ENCODE data around the gene CNPY1.

Gene CNPY1

DNA sequence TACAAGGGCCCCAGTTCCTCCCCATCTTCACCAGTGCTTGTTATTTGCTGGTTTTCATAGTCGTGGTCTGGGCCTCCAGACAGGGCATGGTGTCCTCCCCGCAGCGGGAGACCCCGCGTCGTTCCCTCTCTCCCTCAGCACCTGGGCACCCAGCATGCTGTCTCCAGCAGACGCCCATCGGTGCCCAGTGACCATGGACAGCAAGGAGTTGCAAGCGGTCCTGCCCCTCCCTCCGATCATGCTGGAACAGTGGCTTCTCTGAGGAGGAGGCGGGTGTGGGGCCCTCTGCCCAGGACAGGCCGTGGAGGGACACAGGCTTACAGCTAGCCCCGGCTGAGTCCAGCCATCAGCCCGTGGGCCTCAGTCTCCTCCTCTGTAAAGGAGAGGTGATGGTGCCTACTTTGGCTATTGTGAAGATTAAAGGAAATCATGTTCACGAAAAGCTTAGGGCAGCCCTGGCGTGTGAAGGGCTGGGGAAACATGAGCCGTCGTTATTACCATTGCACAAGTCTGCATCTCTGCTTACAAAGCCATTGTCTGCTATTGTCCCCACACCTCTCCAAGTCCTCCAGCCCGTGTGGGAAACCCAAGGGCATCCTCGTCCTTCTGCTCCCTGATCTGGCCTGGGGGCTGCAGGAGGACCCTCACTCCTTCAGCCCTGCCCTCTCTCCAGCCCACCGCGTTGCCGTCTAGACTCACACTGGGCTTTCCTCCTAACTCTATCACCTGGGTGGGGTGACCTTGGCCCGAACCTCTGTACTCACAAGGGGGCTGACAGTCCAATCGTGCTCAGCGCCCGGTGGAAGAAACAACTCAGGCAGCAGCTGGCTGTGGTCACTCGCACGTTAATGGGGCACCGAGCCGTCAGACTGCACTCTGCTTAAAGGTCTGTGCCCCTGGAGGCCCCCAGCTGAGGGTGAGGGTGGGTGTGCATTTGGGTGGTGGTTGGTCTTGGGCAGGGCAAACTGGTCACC is 58.6 kb downstream of the CNPY1 start:
- DNase-seq, result no peak

DNA sequence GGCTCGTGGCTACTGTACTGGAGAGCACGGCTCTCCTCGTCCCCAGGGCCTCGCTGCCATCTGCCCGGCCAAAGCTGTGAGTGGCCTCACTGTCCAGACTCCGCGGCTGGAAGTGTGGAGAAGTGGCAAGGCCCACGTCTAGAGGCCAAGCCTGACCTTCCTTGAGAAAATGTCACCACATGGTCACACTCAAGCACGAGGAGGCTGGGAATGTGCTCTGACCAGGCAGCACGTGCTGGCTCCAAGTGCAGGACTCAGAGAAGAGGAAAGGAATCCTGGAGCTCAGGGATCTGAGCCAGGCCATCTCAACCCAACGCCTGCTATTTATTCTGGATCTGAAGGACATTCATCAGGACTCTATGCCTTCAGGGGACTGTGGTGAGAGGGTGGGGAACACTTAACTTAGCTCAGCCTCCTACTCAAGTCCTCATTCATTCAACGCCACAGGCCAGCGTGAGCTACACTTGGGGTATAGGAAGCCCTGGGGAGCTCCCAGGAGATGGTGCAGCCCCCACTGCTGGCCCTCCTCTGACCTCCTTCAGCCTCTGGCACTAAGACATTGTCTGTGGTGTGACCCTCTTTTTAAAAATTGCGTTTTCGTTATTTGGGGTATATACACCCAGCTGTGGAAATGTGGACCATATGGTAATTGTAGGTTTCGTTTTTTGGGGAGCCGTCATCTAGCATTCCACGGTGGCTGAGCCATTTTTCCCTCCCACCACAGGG is 59.4 kb downstream of the CNPY1 start:
- no peak for DNase-seq

DNA sequence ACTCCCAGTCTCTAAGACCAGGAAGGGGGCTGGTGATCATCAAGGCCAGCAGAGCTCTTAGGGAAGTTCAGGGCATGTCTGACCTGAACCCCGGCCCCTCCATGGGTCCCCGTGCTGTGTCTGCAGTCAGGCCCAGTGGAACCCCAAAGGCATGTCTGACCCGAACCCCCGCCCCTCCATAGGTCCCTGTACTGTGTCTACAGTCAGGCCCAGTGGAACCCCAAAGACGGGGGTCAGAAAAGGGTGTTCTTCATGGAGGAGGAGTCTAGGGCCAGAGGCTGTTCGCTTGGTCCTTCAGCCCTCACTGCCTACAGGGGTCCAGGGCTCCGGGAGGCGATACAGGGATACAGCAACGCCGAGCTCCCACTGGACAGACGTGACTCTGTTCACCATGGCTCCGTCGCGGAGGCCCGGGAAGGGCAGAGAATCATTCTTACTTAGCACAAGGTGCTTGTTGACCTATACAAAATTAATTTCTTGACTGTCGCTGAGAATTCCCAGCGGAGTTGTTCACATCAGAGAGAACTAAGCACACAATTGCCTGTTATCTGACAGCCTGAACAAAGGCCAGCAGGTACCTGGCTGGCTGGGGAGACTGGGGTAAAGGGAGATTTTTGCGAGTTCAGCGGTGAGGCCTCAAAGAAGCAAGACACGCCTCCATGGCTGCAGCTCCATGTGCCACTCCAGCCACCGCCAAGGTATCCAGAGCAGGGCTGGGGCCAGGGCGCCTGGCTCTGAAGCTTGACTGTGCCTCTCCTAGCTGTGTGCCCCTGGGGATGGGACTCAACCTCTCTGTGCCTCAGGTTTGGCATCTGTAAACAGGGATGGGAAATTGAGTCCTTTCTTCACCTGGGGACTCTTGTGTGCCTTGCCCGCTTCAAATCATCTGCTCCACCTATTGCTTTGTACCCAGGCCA is 61.6 kb downstream of the CNPY1 start:
- DNase-seq, result no peak

DNA sequence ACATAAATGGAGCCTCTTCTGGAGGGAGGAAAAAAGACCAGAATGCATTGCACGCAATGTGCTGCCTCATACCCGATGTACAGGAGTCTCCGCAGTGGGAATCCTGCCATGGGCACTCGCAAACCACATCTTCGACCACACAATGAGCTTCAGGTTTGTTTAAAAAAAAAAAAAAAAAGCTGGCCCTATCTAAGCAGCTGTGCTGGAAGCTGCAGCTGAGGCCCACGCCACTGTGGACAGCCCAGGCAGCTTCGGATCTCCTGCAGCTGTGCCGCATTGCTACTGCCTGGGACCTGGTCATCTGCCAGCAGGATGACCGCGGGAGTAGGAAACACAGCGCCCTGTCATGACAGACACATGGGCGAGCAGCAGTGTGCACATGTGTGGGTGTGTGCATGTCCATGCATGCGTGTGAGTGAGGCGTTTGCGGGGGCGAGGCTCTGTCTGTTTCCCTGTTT is 62.5 kb downstream of the CNPY1 start:
- no peak for DNase-seq

DNA sequence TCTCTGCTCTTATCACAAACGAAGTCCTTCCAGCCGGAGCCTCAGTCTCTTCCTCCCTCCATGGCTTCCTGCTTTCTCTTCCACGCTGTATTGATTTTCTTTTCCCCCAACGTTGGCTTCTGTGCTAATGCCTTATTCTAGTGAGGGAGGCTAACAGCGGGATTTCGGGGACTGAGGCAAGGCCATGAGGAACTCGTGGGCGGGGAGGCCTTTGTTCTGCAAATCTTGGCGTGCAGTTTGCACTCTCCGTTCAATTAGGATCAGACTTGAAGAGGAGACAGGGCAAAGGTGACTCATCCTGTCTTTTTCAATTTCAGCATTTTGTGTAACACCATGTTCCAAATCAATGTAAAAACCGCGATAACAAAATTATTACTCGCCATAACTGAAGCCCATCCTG is 63.1 kb downstream of the CNPY1 start:
- DNase-seq, result peak; percentile 28

DNA sequence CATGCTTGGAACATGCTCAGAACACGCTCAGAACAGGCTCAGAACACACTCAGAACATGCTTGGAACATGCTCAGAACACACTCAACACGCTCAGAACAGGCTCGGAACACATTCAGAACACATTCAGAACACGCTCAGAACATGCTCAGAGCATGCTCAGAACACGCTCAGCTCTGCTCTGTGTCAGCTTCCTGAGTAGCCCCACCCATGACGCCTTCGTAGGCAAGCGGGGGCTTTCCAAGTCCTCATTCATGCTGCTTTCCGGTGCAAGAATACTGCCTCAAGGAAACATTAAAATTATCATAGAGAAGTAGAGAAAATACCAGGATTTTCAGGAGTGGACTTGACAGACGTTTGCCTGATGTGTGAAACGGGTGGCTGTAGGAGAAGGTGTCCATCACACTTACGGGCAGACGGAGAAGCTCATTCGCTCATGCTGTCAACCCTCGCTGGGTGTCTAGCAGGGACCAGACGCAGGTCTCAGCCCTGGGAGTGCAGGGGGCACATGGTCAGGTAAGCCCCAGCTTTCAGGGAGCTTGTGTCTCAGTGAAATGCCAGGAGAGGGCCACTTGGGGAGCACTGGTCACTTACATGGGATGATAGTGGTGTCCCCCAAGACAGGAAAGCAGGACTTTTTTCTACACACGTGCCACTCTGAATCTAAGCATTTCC is 63.7 kb downstream of the CNPY1 start:
- no peak for DNase-seq

DNA sequence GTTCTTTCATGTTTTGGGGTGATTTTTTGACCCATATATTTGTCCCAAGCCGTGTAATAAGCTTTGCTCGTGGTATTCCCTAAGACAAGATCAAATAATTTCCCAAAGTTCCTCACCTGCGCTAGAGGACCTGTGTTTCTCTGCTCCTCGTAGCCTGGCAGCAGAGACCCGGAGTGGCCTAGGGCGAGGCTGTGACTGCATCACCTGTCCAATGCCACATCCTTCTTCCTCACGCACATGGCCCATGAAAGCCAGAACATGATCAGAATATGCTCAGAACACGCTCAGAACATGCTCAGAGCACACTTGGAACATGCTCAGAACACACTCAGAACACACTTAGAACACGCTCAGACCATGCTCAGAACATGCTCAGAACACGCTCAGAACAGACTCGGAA is 64.6 kb downstream of the CNPY1 start:
- no peak for DNase-seq

DNA sequence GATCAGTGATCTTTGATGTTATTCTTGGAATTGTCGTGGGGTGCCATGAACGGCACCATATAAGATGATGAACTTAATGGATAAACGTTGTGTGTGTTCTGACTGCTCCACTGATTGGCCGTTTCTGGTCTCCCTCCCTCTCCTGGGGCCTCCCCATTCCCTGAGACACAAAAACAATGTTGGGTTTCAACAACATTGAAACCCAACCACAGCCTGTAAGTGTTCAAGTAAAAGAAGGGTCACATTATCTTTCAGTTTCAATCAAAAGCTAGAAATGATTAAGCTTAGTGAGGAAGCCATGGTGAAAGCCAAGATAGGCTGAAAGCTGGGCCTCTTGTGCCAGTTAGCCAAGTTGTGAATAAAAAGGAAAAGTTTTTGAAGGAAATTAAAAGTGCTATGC is 68.9 kb downstream of the CNPY1 start:
- DNase-seq, result no peak

DNA sequence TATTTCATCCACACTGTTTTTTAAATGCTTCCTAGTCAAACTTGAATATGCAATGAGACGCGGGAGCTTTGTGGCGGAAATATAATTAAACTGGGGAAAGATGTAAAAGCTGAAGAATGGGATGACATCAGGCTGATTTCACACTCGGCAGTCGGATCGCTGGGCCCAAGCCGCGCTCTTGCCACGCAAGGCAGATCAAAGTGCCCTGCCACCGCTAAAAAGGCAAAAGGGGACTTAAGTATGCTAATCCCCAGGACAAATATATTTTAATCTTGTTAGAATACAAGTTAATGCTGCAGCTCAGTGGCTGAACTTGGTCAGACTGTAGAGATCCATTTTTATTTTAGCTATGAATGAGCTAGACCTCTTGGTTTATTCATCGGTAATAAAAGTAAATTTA is 74.6 kb downstream of the CNPY1 start:
- DNase-seq, result no peak

DNA sequence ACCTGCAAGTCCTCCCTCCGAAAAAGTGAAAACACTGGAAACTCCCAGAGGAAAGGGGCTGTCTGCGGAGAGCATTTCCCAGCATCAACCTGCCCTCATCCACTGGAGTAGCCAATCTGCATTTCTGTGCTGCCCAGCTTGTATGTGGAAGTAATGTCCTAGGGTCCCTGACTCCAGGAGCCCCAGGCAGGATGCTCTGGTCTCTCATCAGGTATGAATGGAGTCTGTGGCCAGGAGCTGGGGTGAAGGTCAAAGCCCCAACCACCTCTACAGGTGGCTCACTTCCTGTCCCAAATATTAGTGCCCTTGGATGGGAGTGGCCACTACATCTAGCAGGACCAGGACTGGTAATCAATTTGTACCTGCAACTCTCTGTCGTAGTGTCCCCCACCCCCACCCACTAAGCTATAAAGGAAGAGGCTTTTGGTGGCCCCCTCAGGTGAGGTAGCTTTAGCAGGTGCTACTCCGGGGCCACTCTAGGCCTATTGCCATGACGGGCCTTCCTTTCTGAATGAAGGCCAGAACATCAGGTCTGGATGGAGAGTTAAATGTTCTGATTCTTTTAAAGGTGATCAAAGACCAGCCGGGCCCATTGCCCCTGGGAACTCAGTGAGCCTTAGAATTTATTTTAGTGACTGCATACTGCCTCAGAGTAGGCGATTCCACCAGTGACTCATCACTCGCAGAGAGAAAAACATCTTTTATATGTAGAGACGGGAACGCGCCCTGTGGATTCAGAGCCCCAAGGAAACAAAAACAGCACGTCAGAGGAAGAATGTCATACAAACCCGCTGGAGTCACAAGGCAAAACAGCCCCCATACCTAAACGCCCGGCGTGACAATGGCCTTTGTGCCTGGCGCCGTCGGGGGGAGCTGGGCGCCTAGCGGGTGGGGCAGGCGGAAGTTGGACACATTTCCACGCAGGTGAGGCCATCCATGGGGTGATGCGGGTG is 75.4 kb downstream of the CNPY1 start:
- DNase-seq, result no peak

DNA sequence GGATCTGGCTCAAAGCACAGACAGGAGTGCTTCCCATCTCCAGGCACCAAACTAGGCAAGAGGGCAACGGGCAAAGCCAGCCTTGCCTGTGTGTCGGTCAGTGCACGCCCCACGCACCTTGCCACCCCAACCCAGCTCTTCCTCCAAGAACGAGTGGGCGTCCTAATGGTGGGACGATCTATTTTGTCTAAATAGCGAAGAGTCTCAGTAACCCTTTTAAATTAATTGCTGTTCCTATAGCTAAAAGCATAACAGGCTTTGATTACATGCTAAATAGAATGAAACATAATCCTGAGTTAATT is 76.2 kb downstream of the CNPY1 start:
- no peak for DNase-seq

DNA sequence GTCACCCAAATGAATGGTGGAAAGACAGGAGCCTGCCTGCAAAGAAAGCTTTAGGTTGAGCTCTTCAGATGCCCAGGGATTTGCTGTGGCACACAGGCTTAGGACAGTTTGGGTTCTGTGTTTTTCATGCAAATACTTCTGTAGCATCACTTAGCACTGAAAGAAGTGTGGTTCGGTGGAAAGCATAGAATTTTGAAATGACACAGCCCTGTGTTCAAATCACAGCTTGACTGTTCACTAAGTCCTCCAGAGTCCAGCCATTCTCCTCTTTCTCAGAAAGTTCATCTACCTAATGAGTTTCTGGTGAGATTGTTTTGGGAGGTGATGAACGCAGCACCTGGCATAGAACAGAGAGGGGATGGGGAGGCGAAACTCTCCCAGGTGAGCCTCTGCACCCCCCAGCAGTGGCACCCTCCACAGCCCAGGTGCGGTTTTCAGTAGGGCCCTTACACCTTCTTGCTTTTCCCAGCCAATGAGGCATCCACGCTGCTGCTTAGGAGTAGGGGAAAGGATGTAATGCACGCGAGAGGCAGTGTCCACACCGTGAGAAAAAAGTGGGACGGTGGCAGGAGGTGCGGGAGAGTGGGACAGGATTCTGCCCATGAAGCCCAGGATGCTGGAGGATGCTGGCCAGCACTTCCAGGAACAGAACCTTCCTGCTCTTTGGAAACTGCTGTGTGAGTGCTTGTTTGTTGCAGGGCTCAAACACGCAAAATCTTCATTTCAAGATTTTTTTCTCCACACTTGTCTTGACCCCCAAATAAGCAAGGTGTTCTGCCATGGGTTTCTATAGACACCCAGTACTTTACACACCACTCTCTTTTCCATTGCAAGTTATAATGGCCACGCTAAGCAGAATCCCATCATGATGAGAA is 76.8 kb downstream of the CNPY1 start:
- DNase-seq, result no peak

DNA sequence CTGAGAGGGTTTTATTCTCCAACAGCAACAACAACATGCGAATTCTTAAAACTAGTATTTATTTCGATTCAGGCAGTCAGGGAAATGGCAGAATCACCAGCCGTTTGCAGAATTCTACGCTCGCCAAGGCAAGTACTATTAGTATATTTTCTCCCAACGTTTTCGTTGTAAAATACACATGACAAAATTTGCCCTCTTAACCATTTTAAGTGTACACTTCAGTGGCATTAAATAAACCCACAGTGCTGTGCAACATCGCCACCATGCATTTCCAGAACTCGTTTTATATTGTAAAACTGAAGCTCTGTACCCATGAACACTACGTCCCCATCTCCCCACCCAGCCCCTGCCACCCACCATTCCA is 77.6 kb downstream of the CNPY1 start:
- no peak for DNase-seq

DNA sequence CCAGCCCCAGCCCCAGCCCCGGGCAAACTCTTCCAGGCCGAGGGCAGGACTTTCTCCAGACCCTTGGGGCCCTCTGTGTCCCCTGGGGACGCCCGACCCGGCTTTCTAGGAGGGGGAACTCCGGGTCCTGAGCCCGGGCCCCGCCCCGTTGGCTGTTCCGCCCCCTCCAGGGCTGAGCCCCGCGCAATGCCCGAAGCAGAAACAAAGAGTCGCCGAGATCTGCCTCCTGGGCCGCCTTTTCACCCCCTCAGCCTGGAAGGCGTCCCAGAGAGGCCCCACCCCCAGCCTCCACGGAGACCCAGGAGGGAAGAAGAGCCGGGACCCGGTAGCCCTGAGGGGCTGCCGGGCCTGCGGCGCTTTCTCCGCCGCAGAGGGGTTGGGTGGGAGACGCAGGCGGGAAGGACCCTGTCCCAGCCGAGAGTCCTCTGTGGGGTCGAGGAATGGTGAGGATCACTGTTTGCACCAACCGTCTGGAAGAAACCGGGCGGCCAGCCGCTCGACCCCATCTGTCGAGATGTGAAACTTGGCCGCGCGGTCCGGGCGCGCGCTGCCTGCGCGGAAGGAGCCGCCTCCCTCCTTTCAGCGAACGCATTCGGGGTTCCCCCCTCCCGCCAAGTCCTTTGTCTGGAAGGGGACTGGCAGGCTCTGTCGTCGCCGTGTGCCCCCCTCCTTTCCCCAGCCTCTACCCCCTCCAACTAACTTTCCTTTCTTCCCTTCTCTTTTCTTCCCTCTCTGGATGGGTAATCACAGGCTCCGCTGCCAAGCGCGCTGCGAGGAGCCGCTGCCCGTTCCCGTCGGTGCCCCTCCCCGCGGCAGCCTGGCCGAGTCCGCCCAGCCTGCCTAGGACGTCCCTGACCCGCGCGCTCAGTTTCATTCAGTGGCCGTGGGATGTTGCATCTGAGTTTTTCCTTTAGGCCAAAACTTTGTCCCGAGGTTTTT is 78.2 kb downstream of the CNPY1 start:
- no peak for DNase-seq

DNA sequence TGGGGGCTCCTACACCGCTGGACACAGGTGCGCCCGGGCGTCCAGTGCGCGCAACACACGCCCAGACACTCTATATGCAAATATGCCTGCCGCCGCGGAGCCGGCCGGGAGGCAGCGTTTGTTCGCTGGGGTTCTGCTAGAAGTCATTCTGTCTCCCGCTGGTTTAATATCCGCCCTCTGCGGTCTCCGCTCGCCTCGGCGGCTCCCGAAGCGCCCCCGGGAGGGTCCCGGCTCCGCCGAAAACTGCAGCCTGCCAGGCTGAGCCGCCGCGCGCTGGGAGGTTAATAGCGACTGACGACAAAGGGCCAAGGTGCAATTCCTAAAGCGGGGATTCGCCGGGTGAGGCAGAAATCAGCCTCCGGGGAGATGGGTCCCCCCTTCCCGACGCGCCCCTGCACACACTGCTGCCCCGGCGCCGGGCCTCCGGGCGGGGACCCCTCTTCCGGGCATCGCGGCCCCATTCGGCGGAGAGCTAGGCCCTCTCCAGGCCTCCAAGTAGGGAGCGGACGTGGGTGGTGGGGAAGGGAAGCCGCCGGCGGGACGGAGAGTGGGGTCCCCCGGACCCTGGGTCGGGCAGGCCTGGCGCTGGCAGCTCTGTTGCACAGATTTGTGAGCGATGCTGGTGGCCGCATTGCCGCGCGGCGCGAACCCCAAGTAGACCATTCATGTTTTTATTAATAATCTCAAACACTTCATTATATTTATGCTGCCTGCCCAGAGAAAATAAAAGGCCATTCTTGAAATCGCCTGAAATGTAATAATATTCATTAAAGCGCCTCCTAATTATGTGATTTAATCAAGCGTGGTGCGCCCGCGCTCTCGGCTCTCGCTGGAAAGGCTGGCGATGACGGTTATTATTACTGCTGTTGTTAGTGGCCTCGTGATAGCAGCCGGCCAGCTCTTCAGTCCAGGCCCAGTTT is 79.3 kb downstream of the CNPY1 start:
- DNase-seq, result no peak

DNA sequence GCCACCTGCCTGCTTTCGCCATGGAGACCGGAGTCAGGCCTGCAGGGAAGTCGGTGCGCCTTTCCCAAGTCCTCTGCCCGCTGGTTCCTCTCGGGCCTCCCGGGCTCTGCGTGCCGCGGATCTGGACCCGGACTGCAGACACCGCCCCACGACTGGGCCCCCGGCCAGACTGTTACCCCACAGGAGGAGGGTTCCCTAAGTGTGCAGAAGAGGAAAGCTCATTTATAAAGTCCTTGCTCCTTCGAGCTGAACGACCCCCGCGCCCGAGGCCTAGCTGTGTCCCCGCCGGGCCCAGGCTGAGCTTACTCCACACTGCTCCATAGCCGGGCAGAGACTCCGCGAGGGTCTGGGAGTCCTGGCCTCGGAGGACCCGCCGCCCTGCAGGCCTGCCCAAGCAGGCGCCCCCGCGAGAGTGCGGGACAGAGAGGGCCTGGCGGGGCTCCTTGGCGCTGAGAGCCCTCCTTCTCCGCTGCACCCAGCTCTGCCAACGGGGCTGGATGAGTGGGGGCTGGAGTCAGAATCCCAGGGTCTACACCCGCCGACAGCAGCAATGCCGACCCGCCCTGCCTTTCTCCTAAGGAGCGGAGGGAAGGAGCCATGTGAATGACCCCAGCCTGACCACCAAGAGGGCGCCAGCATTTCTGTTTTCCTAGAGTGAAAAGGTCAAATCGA is 80.1 kb downstream of the CNPY1 start:
- DNase-seq, result no peak

DNA sequence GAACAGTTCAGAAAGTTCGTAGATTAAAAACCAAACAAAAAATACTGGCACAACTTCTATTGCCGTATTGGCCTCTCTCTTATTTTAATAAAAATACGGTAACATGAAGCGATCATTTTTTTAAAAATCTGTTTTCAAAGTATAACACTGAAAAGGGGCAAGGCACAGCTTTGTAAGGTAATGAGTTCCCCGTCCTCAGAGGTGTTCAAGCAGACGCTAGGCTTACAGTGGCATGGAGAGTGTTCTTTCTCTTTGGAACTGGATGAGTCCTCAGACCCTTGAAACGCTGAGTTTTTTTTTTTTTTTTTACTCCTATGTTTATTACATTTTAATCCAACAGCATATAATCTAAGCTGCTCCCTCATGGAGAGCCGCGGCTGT is 80.6 kb downstream of the CNPY1 start:
- no peak for DNase-seq

Data from suppressor macrophage treated with lipopolysaccharide for 4 hours (primary cell).